Stimulated activated memory B cell treated with anti-CD40 and anti-IgM and Interleukin-4, amounts not matched to agents 10 μg/mL and 1 μg/mL and 100 μg/mL, for 72 hours (primary cell): Measurements from ENCODE around the gene PARP14.
"Not testable (repeated sequence)": the region's sequence is repeated elsewhere in the genome, so short reads cannot be mapped to it uniquely, and the experiment has no call there.

Experiments used
- ATAC-seq: fragments of 150-1000 bp; cut with Tn5 transposase; 2 replicates; pipeline ENCODE4 v1.10.0; 2021
- H3K27ac Mint-ChIP-seq: one replicate; pipeline ENCODE4 v1.8.0; 2022; ENCODE audit warnings: mild to moderate bottlenecking, mixed read lengths
- H3K27me3 Mint-ChIP-seq: one replicate; pipeline ENCODE4 v1.8.0; 2022; ENCODE audit warnings: mixed read lengths
- H3K36me3 Mint-ChIP-seq: one replicate; pipeline ENCODE4 v1.8.0; 2022; ENCODE audit warnings: mixed read lengths
- H3K4me1 Mint-ChIP-seq: one replicate; pipeline ENCODE4 v1.8.0; 2022; ENCODE audit warnings: mixed read lengths
- H3K4me3 Mint-ChIP-seq: one replicate; pipeline ENCODE4 v1.8.0; 2022; ENCODE audit warnings: mild to moderate bottlenecking, moderate library complexity, mixed read lengths
- H3K9me3 Mint-ChIP-seq: one replicate; pipeline ENCODE4 v1.8.0; 2022; ENCODE audit warnings: mixed read lengths

The PARP14 gene

GRCh38 chr3:122668930-122669730 is 11.5 kb upstream of the PARP14 start:
- no peak overlapping the region for H3K4me3 Mint-ChIP-seq
- ATAC-seq, result peak; percentile 27

GRCh38 chr3:122671553-122671952 is 9.1 kb upstream of the PARP14 start:
- no peaks in the 10 kb centered on the region for H3K4me1 Mint-ChIP-seq

More at GRCh38 chr3:122668930-122669730, 11.5 kb upstream of the PARP14 start:
- H3K27me3 Mint-ChIP-seq, result no peaks in the 10 kb centered on the region
- H3K4me1 Mint-ChIP-seq, result no peaks in the 10 kb centered on the region
- peaks cover 5% of the 10 kb centered on the region for H3K9me3 Mint-ChIP-seq
- no peaks in the 10 kb centered on the region for H3K36me3 Mint-ChIP-seq
- H3K27ac Mint-ChIP-seq, result peak overlapping the region; percentile 27

GRCh38 chr3:122674339-122674738 is 6.3 kb upstream of the PARP14 start:
- Mint-ChIP-seq H3K36me3 (no peaks in the 10 kb centered on the region), H3K9me3 (peaks cover 5% of the 10 kb centered on the region), H3K4me1 (peaks cover 14% of the 10 kb centered on the region), H3K4me3 (no peak overlapping the region), H3K27ac (no peak overlapping the region), H3K27me3 (no peaks in the 10 kb centered on the region)
- ATAC-seq, result no peak

More at GRCh38 chr3:122671553-122671952, 9.1 kb upstream of the PARP14 start:
- H3K36me3 Mint-ChIP-seq, result no peaks in the 10 kb centered on the region
- H3K4me3 Mint-ChIP-seq, result no peak overlapping the region
- no peak overlapping the region for H3K27ac Mint-ChIP-seq
- no peak for ATAC-seq
- no peaks in the 10 kb centered on the region for H3K27me3 Mint-ChIP-seq
- peaks cover 7% of the 10 kb centered on the region for H3K9me3 Mint-ChIP-seq

DNA sequence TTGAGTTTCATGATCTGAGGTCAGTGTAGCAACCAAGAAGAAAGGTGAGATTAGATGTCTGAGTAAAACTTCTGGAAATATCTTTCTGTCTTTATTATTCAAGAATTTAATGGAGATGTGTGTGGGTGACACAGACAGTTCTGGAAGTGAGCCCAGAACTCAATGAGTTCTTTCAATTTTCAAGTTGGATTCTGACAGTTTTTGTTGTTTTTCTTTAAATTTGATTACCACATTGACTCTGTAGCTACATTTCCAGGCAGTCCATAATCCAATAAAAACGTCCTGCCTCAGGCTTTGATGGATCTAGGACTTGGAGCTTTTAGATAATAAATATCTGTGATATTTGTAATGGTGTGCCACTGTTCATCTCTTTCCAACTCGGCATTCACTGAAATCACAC is 3.9 kb upstream of the PARP14 start:
- Mint-ChIP-seq H3K4me3 (no peak overlapping the region), H3K27me3 (no peaks in the 10 kb centered on the region), H3K27ac (no peak overlapping the region), H3K36me3 (no peaks in the 10 kb centered on the region), H3K9me3 (peaks cover 5% of the 10 kb centered on the region), H3K4me1 (peaks cover 30% of the 10 kb centered on the region)
- ATAC-seq, result no peak

GRCh38 chr3:122677216-122677615 is 3.4 kb upstream of the PARP14 start:
- Mint-ChIP-seq H3K27me3 (no peaks in the 10 kb centered on the region), H3K27ac (no peak overlapping the region), H3K36me3 (no peaks in the 10 kb centered on the region), H3K4me1 (peaks cover 35% of the 10 kb centered on the region), H3K4me3 (no peak overlapping the region), H3K9me3 (peaks cover 5% of the 10 kb centered on the region)
- ATAC-seq, result no peak

DNA sequence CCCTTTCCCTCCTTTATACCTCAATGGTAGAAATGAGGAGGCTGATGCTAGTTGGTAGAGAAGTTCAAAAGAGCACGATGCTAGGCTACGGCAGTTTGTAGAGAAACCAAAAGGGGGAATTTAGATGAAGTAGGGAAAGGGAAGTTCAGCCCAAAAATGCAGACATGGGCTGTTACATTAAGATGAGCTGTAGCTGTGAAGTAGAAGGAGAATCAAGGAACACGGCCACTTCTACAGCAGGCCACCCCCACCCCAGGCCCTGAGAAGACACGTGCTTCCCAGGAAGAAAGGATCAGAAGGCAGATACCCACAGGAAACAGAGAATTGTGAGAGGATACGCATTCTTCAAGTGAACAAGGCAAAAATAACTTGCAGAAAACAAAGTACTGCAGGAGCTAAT is 2.1 kb upstream of the PARP14 start:
- Mint-ChIP-seq H3K27ac (peak overlapping the region; percentile 96), H3K4me3 (peak overlapping the region; percentile 6), H3K4me1 (peaks cover 48% of the 10 kb centered on the region), H3K9me3 (peaks cover 2% of the 10 kb centered on the region), H3K27me3 (no peaks in the 10 kb centered on the region), H3K36me3 (no peaks in the 10 kb centered on the region)
- peak; percentile 13 for ATAC-seq

DNA sequence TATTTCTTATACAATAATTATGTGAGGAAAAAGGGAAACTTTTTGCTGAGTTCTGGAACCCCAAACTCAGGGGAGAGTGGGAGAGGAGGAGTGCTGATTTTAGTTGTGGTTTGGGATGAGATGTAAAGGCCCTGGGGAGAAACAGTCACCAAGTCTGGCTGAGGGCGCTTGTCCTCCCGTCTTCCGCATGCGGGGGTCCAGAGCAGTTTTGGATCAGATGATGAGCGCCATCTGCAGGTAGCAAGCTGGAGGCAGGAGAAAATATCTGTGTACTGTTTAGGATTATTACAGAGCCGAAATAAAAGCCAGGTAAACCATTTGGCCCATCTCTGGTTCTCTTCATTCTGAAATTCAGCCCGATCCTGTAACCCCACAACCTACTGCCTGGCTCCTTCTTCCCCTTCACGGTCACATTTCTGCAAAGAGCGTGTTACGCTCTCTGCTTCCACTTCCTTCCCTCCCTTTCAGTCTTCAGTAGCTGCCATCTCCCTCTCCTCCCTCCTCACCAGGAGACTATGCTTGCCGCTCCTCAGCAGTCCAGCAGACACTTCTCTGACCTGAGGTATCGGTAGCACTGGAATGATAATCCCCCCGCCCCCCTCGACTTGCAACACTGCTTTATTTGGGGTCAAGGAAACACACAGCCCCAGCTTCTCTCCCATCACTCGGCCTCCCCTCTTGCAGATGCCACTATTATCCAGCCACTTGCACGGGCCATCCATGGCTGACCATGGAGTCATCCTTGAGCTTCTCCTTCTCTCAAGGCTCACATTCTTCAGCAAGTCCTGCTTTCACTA is 1.4 kb upstream of the PARP14 start:
- Mint-ChIP-seq H3K4me1 (peaks cover 54% of the 10 kb centered on the region), H3K4me3 (peak overlapping the region; percentile 93), H3K36me3 (peaks cover 2% of the 10 kb centered on the region), H3K27ac (peak overlapping the region; percentile 96), H3K9me3 (peaks cover under 1% of the 10 kb centered on the region), H3K27me3 (no peaks in the 10 kb centered on the region)
- ATAC-seq, result peak; percentile 70

DNA sequence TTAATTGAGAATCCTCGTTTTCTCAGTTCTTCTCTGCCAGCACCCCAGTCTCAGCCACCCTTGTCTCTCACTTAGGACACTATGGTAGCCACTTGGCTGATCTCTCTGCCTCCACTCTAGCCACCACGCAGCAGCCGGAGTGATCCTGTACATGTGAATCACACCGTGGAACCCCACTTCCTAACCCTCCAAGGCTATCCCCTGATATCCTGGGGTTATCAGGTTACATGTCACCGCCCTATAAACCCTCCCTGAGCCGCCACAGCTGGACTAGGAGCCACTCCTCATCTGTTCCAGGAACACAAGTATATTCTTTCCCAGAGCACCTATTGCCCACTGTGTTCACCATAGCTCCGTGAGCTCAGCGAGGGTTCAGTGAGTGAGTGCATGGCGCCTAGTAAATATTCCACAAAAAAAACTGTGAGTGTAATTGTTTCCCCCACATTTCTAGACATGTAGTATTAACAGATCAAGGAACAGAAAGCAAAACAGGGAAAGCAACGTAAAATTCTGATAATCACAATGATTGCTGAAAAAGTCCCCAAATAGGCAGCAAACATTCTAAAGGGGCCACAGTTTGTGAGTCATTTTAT is 661 bp upstream of the PARP14 start:
- Mint-ChIP-seq H3K27ac (peak overlapping the region; percentile 96), H3K36me3 (peaks cover 9% of the 10 kb centered on the region), H3K4me3 (peak overlapping the region; percentile 93), H3K27me3 (no peaks in the 10 kb centered on the region), H3K9me3 (no peaks in the 10 kb centered on the region), H3K4me1 (peaks cover 61% of the 10 kb centered on the region)
- peak; percentile 32 for ATAC-seq

DNA sequence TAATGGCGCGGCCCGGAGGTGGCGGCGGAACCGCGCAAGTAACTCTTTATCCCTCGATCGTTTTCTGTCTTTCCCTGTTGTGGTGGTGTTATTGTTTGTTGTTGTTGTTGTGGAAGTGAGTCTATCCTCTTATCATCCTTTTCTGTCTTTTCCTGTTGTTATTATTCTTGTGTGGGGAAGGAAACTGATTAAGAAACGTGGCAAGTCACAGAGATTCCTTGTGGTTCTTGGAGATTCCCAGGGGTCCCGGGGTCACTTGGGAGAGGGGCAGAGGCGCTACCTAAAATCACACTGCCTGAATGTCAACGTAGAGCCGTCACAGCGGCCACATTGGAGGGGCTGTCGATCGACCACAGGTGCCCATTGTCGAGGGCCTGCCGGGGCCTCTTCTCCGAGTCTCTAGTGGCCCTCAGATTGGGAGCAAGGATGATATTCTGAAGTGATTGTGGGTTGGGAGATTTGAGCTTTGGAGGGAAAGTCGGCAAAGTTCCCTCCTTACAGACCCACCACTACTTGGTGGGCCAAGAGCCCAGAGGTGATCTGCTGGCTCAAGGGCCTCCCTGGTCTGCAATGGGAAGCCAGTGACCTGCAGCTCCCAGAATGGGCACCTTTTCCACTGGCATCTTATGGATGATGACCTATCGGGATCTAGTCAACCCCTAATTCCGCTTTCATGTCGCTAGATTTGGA is 790 bp downstream of the PARP14 start:
- H3K9me3 Mint-ChIP-seq, result no peaks in the 10 kb centered on the region
- no peak for ATAC-seq
- H3K4me3 Mint-ChIP-seq, result peak overlapping the region; percentile 93
- H3K27ac Mint-ChIP-seq, result peak overlapping the region; percentile 96
- peaks cover 14% of the 10 kb centered on the region for H3K36me3 Mint-ChIP-seq
- peaks cover 65% of the 10 kb centered on the region for H3K4me1 Mint-ChIP-seq
- H3K27me3 Mint-ChIP-seq, result no peaks in the 10 kb centered on the region

GRCh38 chr3:122681974-122682409 is 1.4 kb downstream of the PARP14 start:
- peaks cover 68% of the 10 kb centered on the region for H3K4me1 Mint-ChIP-seq
- H3K36me3 Mint-ChIP-seq, result peaks cover 14% of the 10 kb centered on the region
- peak overlapping the region; percentile 96 for H3K27ac Mint-ChIP-seq
- no peaks in the 10 kb centered on the region for H3K27me3 Mint-ChIP-seq
- no peak for ATAC-seq
- H3K9me3 Mint-ChIP-seq, result no peaks in the 10 kb centered on the region
- H3K4me3 Mint-ChIP-seq, result peak overlapping the region; percentile 93

DNA sequence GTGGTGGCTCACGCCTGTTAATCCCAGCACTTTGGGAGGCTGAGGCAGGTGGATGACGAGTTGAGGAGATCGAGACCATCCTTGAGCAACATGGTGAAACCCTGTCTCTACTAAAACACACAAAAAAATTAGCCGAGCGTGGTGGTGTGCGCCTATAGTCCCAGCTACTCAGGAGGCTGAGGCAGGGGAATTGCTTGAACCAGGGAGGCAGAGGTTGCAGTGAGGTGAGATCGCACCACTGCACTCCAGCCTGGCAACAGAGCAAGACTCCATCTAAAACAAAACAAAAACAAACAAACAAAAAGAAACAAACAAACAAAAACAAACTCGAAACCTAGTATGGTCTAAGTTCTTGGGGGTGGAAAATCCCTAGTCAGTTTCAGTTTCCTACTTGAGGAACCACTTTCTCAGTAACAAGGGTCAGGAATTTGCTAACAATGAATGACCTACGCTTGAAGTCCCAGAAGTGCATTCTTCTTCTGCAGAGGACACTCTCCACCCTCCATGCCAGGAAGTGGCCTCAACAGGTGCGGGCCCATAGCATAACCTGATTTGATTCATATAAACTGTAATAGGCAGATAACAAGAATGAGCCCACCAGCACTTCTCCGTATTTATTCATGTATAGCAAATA is 2.3 kb downstream of the PARP14 start:
- not testable (repeated sequence) for H3K9me3 Mint-ChIP-seq, ATAC-seq, H3K27me3 Mint-ChIP-seq
- Mint-ChIP-seq H3K4me1 (peaks cover 74% of the 10 kb centered on the region), H3K36me3 (peaks cover 14% of the 10 kb centered on the region), H3K4me3 (peak overlapping the region; percentile 93), H3K27ac (peak overlapping the region; percentile 96)

- peaks cover 40% of the 10 kb centered on the region for H3K36me3 Mint-ChIP-seq
- no peaks in the 10 kb centered on the region for H3K27me3 Mint-ChIP-seq
- H3K4me1 Mint-ChIP-seq, result peaks cover 47% of the 10 kb centered on the region
- H3K9me3 Mint-ChIP-seq, result no peaks in the 10 kb centered on the region
- no peak overlapping the region for H3K4me3 Mint-ChIP-seq
- H3K27ac Mint-ChIP-seq, result peak overlapping the region; percentile 38
- ATAC-seq, result no peak
Measured at GRCh38 chr3:122687298-122687697, 6.7 kb downstream of the PARP14 start.

DNA sequence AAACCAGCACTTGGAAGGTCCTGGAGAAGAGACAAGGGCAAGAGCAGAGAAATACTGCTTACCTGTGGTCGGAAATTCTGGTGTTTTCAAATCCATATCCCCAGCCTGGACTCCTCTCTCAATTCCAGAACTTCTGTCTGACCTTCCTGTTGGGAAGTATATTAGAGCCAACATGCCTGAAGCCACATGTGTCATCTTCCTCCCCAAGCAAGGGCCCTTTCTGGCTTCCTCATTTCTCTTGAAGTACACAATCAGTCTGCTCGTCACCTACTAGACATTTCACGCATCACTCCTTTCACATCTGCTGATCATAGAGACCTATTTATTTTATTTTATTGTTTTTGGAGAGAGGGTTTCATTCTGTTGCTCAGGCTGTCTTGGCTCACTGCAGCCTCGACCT is 8.4 kb downstream of the PARP14 start:
- Mint-ChIP-seq H3K9me3 (no peaks in the 10 kb centered on the region), H3K27me3 (no peaks in the 10 kb centered on the region), H3K4me1 (peaks cover 47% of the 10 kb centered on the region), H3K27ac (no peak overlapping the region), H3K4me3 (no peak overlapping the region), H3K36me3 (peaks cover 57% of the 10 kb centered on the region)
- ATAC-seq, result peak; percentile 78

- no peak overlapping the region for H3K27ac Mint-ChIP-seq
- H3K27me3 Mint-ChIP-seq, result no peaks in the 10 kb centered on the region
- no peaks in the 10 kb centered on the region for H3K9me3 Mint-ChIP-seq
- H3K4me3 Mint-ChIP-seq, result no peak overlapping the region
- ATAC-seq, result no peak
- peaks cover 47% of the 10 kb centered on the region for H3K4me1 Mint-ChIP-seq
- H3K36me3 Mint-ChIP-seq, result peaks cover 58% of the 10 kb centered on the region
Measured at GRCh38 chr3:122689587-122689986, 8.9 kb downstream of the PARP14 start.
